Peyer's patch (tissue), 4 donors: ENCODE data around the gene SCUBE3. TPM values are rescaled to one million over a fixed set of nuclear protein-coding genes. Genes with fewer than 3 reads are reported as not detected.

ENCODE experiments used
- DNase-seq, 3 donors: peaks; one replicate each; pipeline ENCODE4 v3.0.0-alpha.2; 2017 to 2019
- H3K27ac ChIP-seq, 4 donors: fragments of 200-600 bp; sonication (generic); one replicate each; pipeline ENCODE4 v1.5.1; 2016 to 2019
- H3K27me3 ChIP-seq, 2 donors: fragments of 200-600 bp; sonication (generic); one replicate each; pipeline ENCODE4 v1.5.1; 2019
- H3K36me3 ChIP-seq, 3 donors: fragments of 200-600 bp; sonication (generic); one replicate each; pipeline ENCODE4 v1.5.1; 2016 to 2019
- H3K4me1 ChIP-seq, 4 donors: fragments of 200-600 bp; sonication (generic); one replicate each; pipeline ENCODE4 v1.5.1; 2016 to 2019
- H3K4me3 ChIP-seq, 4 donors: fragments of 200-600 bp; sonication (generic); 1 replicate in 3 of 4; 2 replicates in 1 of 4; pipeline ENCODE4 v1.5.1; 2016 to 2019; ENCODE audit warnings: mild to moderate bottlenecking in 1 of 4
- H3K9me3 ChIP-seq, 4 donors: fragments of 200-600 bp; sonication (generic); one replicate each; pipeline ENCODE4 v1.5.1; 2016 to 2019; ENCODE audit warnings: mild to moderate bottlenecking in 1 of 4
- CTCF ChIP-seq, 6 experiments: fragments of 450-650 bp in 4 of 6; fragments of 200-600 bp in 2 of 6; sonication (generic) in 1 of 6; IDR thresholded peaks; one replicate each; pipeline ENCODE4 v1.5.1; 2017 to 2019; ENCODE audit warnings: antibody characterized with exemption in 6 of 6, mild to moderate bottlenecking in 3 of 6, moderate library complexity in 1 of 6
- POLR2A ChIP-seq, 2 donors: fragments of 450-650 bp; IDR thresholded peaks; one replicate each; pipeline ENCODE4 v1.5.1; 2017; ENCODE audit warnings: antibody characterized with exemption in 2 of 2, mild to moderate bottlenecking in 2 of 2, moderate library complexity in 2 of 2
- total RNA-seq, 4 donors: library from RNA; depleted of rRNA; stranded (reverse); fragments of >200 nt; gene quantifications; one replicate each; pipeline ENCODE4 v1.1.0, GENCODE V29; 2016

Gene SCUBE3
- total RNA-seq, 4 donors from 2014 or later, result not detected

- H3K4me1 ChIP-seq, result peaks cover 0 to 7% (median 0%) of the 10 kb centered on the region in 4 donors
- no peak for TF ChIP-seq POLR2A (IDR thresholded peaks at IDR 0.05)
- TF ChIP-seq CTCF (IDR thresholded peaks at IDR 0.05), result no peak
- no peak overlapping the region for H3K27ac ChIP-seq
- DNase-seq, result peak in 2 of 3 donors; percentile 68 to 85
- no peaks in the 10 kb centered on the region for H3K27me3 ChIP-seq
- no peaks in the 10 kb centered on the region for H3K9me3 ChIP-seq
- H3K4me3 ChIP-seq, result no peak overlapping the region
- no peaks in the 10 kb centered on the region for H3K36me3 ChIP-seq
Observed at GRCh38 chr6:35181933-35182612, 31.7 kb upstream of the SCUBE3 start.

GRCh38 chr6:35183281-35183680 is 30.5 kb upstream of the SCUBE3 start:
- H3K36me3 ChIP-seq, result no peaks in the 10 kb centered on the region
- no peak overlapping the region for H3K27ac ChIP-seq
- no peaks in the 10 kb centered on the region for H3K9me3 ChIP-seq
- TF ChIP-seq CTCF (IDR thresholded peaks at IDR 0.05) (no peak), POLR2A (IDR thresholded peaks at IDR 0.05) (no peak)
- DNase-seq, result no peak
- H3K27me3 ChIP-seq, result no peaks in the 10 kb centered on the region
- no peak overlapping the region for H3K4me3 ChIP-seq
- peaks cover 0 to 7% (median 0%) of the 10 kb centered on the region in 4 donors for H3K4me1 ChIP-seq

GRCh38 chr6:35183935-35184334 is 29.8 kb upstream of the SCUBE3 start:
- Histone ChIP-seq H3K4me1 (peaks cover 0 to 7% (median 0%) of the 10 kb centered on the region in 4 donors), H3K27me3 (no peaks in the 10 kb centered on the region), H3K9me3 (no peaks in the 10 kb centered on the region), H3K36me3 (no peaks in the 10 kb centered on the region), H3K27ac (no peak overlapping the region), H3K4me3 (no peak overlapping the region)
- TF ChIP-seq CTCF (IDR thresholded peaks at IDR 0.05) (no peak), POLR2A (IDR thresholded peaks at IDR 0.05) (no peak)
- DNase-seq, result no peak

- Histone ChIP-seq H3K36me3 (no peaks in the 10 kb centered on the region), H3K9me3 (no peaks in the 10 kb centered on the region), H3K4me1 (peaks cover 0 to 7% (median 0%) of the 10 kb centered on the region in 4 donors), H3K27ac (no peak overlapping the region), H3K4me3 (no peak overlapping the region), H3K27me3 (no peaks in the 10 kb centered on the region)
- TF ChIP-seq CTCF (IDR thresholded peaks at IDR 0.05) (no peak), POLR2A (IDR thresholded peaks at IDR 0.05) (no peak)
- DNase-seq, result no peak
Observed at GRCh38 chr6:35184580-35185301, 29.0 kb upstream of the SCUBE3 start.

GRCh38 chr6:35185302-35185681 is 28.5 kb upstream of the SCUBE3 start:
- Histone ChIP-seq H3K4me1 (peaks cover 0 to 7% (median 0%) of the 10 kb centered on the region in 4 donors), H3K27me3 (no peaks in the 10 kb centered on the region), H3K9me3 (no peaks in the 10 kb centered on the region), H3K4me3 (no peak overlapping the region), H3K27ac (no peak overlapping the region), H3K36me3 (no peaks in the 10 kb centered on the region)
- TF ChIP-seq CTCF (IDR thresholded peaks at IDR 0.05) (no peak), POLR2A (IDR thresholded peaks at IDR 0.05) (no peak)
- DNase-seq, result no peak
